NCI-H2029 (cell line): Measurements from ENCODE around the gene EFR3B.
"Not testable (repeated sequence)": the region's sequence is repeated elsewhere in the genome, so short reads cannot be mapped to it uniquely, and the experiment has no call there.

Source experiments
- DNase-seq: peaks from one replicate; lab custom pipeline; 2025; lab: John Stamatoyannopoulos, UW

The EFR3B gene, protein sequence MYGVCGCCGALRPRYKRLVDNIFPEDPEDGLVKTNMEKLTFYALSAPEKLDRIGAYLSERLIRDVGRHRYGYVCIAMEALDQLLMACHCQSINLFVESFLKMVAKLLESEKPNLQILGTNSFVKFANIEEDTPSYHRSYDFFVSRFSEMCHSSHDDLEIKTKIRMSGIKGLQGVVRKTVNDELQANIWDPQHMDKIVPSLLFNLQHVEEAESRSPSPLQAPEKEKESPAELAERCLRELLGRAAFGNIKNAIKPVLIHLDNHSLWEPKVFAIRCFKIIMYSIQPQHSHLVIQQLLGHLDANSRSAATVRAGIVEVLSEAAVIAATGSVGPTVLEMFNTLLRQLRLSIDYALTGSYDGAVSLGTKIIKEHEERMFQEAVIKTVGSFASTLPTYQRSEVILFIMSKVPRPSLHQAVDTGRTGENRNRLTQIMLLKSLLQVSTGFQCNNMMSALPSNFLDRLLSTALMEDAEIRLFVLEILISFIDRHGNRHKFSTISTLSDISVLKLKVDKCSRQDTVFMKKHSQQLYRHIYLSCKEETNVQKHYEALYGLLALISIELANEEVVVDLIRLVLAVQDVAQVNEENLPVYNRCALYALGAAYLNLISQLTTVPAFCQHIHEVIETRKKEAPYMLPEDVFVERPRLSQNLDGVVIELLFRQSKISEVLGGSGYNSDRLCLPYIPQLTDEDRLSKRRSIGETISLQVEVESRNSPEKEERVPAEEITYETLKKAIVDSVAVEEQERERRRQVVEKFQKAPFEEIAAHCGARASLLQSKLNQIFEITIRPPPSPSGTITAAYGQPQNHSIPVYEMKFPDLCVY

DNA sequence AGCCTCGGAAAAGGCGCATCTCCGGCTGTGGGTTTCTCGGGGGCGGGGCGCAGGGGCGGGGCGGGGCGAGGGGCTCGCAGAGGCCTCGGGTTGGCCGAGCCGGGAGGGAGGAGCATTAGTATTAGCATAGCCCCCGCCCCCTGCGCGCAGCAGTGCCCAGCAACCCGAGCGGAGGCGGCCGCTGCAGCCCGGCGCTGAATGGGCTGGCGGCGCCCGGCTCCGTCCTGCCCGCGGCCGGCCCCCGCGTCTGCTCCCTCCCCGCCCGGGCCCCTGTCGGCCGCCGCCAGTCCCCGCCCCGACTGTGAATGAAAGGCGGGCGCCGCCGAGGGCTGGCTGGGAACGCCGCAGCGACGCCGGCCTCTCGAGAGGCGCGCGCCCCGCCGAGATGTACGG lies at the start of gene EFR3B:
Gene EFR3B, plus strand, starts transcription at position 149 of the 393 bp plus-strand sequence. Its CDS starts 237 bp downstream, at position 386.
- DNase-seq = peak; percentile 87

DNA sequence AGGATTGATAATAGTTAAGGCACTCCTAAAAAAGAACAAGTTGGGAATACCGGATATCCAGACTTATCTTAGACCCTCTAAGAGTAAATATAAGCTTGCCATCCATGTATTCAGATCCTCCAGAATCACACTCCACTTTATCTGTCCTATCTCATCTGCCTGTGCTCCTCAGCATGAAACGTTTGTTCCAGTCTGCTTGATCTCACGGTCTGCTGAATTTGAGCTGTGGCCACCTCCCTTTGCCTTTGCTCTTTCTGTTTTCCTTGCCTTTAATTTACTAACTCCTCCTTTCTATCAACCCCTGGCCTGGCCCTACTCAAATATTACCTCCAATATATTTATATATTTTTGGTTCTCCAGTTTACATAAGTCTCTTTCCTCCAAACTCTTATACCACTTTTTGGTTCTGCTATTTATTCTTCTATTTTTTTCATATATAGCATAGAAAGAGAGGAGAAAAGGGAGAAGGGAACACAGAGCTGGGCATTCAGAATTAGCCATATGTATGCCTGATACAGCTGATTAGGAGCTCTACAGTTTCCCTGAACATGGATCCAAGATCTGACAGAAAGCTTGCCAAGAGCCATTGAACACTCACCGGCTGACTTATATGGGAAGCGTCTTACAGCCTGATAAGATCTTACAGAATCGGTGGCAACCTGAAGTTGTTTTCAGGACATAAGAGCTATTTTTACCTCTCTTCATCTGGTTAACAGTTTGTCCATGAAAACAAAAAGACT lies 48.3 kb upstream of the EFR3B start:
- DNase-seq = no peak

DNA sequence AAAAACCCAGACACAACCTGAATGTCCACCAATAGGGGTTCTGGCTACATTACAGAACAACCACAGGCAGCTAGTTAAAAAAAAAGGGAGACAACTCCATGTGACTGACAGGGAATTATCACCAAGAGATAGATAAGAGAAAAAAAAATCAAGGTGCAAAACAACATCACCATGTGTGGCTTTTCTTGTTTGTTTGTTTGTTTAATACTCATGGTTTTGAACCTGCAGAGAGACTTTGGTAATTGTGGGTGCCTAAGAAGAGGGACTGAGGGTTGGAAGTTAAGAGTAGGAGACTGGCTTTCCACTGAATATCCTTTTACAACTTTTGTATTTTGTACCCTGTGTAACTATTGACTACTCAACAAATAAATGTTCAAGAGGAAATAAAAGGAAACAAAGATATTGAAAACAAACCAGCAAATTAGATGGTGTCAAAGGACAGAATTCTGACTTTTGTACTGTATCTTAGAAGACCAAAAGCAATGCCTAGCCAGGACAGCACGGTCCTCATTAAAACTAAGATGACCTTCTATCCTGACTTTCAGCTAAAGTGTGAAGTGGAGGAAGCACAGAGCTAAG lies 47.6 kb upstream of the EFR3B start:
- no peak for DNase-seq

- not testable (repeated sequence) for DNase-seq
These were observed 42.8 kb upstream of the EFR3B start for GRCh38 chr2:24999097-24999496.

- DNase-seq = no peak
These were observed 41.8 kb upstream of the EFR3B start for GRCh38 chr2:25000036-25000435.

DNA sequence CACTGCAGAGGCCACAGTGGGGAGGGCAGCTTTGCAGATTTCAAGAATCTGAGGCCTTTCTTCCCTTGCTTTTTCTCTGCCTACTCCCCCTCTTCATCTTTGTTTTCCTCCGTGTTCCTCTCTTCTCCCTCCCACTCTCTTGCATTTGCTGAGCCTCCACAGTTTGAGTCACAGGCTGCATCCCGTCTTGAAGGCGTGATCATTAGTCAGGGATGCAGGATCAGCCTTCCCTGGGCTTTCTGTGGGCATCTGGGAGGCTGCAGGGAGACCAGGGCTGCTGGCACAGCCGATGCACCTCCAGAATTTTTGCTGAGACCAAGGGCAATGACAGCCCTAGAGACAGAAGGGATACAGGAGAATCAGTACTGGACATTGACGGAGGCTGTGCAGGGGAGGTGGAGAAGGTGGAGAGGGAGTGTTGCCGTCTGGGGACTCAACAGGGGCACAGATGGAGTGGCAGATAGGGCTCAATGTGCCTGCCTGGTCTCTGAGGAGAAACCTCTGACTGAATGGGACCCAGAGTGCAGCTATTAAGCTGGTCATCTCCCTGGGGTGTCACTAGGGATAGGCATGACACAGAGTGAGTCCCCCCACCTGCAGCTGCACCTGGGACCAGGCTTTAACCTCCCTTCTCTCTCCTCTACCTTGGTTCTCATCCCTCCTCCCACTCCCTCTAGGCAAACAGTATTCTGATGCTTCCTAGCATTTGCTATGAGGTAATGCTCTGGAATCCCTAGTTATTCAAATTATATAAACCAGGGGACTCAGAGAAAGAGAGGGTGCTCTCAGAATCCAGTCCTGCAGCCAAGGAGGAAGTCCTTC lies 41.2 kb upstream of the EFR3B start:
- no peak for DNase-seq

DNA sequence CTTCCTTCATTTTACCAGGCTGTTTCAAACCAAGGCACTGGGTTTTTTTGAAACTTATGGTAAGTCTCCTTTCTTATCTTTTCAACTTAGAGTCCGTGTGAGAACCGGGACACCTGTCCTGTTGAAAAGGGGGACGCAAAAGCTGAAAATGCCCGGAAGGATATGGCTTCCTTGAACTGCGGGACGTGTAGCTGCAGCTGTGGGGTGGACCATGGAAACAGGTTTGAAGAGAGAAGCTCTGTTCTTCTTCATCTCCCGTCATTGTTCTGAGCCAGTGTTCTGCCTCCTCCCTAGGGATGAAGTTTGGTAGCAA lies 40.6 kb upstream of the EFR3B start:
- DNase-seq = no peak

- no peak for DNase-seq
These were observed 39.8 kb upstream of the EFR3B start for GRCh38 chr2:25002066-25002465.

DNA sequence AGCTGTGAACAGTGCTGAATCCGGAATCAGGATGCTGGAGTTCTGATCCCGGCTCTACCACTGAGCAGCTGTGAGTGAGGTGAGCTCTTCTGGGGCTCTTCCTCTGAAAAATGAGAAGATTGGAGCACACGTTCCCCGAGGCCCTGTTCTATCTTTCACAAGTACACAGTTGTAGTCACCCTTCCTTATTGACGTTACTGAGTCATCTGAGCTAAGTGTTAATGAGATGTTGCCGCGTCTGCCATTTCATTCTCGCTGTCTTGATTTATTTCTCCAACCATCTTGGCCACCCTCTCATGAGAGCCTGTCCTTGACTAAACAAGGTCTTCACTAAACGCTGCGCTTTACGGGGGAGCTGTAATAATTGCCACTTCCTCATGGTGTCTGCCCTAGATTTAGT lies 31.9 kb upstream of the EFR3B start:
- no peak for DNase-seq

DNA sequence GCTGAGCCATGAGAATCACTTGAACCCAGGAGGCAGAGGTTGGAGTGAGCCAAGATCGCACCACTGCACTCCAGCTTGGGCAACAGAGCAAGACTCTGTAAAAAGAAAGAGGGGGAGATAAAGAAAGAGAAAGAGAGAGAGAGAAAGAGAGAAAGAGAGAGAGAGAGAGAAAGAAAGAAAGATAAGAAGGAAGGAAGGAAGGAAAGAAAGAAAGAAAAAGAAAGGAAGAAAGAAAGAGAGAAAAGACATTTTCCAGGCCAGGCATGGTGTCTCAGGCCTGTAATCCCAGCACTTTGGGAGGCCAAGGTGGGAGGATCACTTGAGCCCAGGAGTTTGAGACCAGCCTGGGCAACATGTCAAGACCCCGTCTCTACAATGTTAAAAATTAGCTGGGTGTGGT lies 30.5 kb upstream of the EFR3B start:
- not testable (repeated sequence) for DNase-seq

DNA sequence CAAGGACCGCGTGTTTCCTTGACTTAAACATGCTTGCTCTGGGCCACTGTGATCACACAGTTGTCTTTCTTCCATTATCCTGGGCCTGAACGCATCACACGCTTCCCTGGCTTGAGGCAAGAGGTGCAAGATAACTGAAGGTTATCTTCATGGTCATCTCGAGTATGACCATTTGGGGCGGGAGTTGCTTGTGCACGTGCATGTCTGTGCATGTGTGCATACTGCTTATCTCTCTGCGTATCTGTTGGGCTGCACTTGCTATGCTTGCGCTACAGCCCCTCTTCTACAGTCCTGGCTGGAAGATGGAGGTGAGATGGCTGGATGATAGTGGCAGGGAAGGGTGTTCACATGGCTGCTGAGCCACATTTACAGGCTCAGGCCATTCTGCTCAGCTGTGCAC lies 27.2 kb upstream of the EFR3B start:
- DNase-seq = no peak

GRCh38 chr2:25018681-25019080 lies 23.2 kb upstream of the EFR3B start:
- DNase-seq = no peak

DNA sequence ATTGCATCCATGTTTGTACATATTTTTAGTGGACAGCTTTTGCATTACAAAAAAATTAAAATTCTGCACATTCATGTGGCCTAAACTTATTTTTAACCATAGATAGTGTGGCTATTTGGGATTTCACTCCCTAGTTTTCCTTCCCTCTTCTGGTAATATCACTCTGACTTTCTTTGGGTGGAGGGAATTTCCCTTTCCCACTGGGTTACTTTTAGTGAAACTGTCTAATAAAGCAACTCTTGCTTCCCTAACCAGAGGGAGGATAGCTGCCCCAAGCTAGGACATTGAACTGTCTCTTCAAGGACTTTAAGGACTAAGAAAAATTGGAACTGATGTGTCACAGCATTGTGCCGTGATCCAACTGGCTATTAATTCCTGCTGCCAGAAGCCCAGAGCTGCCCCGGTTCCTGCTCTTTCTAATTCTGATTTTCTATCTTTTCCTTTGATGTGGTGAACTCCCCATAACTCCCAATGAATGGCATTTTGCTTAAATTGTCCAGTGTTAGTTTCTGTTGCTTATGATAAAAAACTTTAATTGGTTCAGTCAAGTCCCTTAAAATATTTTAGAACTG lies 20.0 kb upstream of the EFR3B start:
- no peak for DNase-seq

DNA sequence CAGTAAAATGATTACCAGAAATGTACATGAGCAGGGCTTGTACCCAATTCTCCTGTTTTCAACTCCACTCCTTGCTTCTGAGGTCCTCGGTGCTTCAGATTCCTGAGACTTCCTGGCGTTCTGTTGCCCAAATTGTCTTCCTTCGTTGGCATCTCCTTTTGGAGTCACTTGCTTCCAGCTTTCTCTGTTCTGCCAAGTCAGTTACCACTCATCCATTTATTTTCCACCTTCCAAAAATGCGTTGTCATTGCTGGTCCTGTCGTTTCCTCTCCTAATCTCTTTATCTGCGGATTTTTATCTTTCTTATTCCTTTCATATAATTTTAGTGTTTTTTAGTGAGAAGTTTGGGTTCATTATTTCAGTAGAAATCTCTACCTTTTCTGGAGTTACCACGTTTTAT lies 18.5 kb upstream of the EFR3B start:
- no peak for DNase-seq

DNA sequence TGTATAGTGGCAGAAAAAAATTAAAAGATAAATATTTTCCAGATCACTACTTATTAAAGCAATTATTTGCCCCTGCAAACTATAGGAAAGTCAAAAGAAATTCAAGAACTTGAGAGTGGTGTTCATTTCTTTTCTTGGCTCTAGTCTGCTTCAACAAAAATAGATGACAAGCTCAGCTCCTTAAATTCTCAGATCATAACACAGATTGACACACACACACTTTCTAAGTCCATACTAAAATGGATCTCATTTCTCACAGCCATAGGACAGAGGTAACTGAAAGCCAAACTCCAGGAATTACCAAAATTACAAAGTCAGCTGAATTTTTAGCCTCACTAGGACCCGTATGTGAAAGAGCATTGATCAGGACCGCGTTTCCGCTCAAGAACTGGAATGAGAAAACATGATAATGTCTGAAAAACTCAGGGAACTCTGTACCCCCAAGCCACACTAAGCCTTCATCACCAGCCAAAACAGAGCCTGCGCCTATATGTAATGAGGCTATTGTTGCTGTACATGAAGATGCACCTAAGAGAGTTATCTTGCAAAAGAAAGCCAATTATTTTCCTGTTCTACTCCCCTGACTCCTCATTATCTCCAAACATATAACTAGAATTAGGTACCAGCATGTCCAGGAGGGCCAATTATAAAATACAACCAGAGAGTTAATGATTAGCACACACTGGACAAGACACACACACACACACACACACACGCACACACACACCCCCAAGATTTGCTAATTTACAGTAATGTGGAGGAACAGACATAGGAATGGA lies 16.5 kb upstream of the EFR3B start:
- DNase-seq = no peak

DNA sequence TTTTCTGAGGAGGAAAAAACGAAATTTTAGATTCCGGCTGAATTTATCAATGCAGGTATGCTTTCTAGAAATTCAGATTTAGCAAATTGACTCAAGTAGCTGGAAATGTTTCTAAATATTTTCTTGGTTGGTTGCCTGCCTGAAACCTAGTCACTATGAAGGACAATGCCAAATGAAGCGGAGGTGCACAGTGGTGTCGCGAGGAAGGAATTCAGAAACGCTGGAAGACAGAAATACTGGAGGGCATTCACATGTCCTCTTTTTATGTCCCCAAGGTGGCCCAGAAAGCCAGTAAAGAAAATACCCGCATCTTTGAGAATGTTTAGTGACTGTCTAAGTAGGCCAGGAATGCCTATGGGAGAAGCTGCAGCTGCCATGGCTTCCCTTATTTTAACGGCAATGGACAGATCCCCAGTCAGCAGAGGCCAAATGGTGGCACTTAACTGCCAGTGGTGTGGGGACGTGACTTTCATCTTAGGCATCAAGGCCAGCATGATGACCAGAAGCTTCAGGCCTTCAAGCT lies 15.8 kb upstream of the EFR3B start:
- no peak for DNase-seq

DNA sequence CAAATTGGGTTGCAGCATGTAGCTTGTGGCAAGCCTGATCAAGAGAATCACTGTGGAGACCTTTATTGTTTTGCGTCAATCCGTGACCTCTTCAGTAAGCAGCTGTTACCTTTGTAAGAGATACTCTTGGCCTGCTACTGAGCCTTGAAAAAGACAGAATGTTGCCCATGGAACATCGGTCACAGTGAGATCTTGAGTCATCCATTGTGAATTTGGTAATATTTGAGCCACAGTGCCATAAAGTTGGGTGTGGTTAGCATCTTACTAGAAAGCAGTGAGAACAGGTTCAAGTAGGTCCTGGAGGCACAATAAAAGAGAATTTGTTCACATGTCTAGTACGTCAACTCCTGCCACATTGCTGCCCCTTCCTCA lies 12.7 kb upstream of the EFR3B start:
- peak; percentile 35 for DNase-seq

DNA sequence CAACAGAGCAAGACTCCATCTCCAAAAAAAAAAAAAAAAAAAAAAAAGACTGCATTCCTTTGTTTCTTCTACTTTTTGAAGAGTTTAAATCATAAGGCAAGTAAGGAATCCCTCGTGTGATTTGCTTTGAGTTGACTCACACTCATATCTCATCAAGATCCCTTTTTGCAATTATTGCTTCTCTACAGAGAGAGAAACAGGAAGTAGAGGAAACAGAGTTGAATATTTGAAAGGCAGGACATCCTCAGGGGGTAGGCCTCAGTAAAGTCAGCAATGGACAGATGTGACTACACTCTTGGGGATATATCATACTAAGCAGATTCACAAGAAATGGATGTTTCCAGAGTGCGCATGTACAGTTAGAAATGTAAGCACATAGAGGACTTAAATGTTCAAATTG lies 11.2 kb upstream of the EFR3B start:
- no peak for DNase-seq

- no peak for DNase-seq
These were observed 9.8 kb upstream of the EFR3B start for GRCh38 chr2:25032094-25032493.

DNA sequence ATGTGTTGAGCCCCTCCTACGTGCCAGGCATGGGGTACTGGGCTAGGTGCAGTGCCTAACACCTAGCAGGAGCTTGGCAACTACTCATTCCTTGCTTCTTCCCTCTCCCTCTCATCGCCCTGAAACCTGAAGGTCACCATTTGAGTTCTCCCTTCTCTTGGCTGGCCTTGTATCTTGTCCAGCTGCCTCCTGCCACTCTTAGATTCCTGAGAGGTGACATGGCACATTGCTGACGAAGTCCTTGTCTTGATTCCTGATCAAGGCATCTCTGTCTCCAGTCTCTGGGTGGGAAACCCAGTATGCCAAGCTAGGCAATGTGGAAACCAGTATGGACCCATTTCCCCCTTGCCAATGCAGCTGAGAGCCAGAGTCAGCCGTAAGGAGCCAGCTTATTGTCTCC lies 9.0 kb upstream of the EFR3B start:
- DNase-seq = no peak
